ENCODE data around the gene TGFA. TPM values are rescaled to one million over a fixed set of nuclear protein-coding genes. Genes with fewer than 3 reads are reported as not detected.
A peak's percentile ranks its signal among the peaks of the same experiment; 100 is the strongest.

Gene TGFA
- total and polyA plus RNA-seq, 2 donors (not counting 1 experiment from before 2014, with no cell fraction given) = 0.06 TPM; not detected in 1

- Histone ChIP-seq H3K36me3 (ENCODE audit: control insufficient read depth, insufficient read depth, low read length) (no peaks in the 10 kb centered on the region), H3K27ac (ENCODE audit: insufficient read depth, low read length) (no peak overlapping the region), H4K20me1 (ENCODE audit: control insufficient read depth, extremely low read depth, insufficient read depth, low read length) (no peaks in the 10 kb centered on the region), H3K4me2 (ENCODE audit: extremely low read depth, insufficient read depth, low read length) (no peak overlapping the region), H3K79me2 (ENCODE audit: control insufficient read depth, insufficient read depth, low read length) (no peaks in the 10 kb centered on the region), H2AFZ (ENCODE audit: low read length) (no peak overlapping the region), H3K27me3 (ENCODE audit: control insufficient read depth, insufficient read depth, low read length) (peaks cover 4% of the 10 kb centered on the region), H3K4me3 (replicated peaks in 1 of 4; ENCODE audit: control extremely low read depth in 1 of 4, insufficient read depth in 1 of 4, low read depth in 3 of 4, low read length in 4 of 4) (no peak overlapping the region), H3K4me1 (ENCODE audit: control insufficient read depth, extremely low read depth, insufficient read depth, low read length) (no peaks in the 10 kb centered on the region), H3K9me3 (ENCODE audit: control insufficient read depth, insufficient read depth, low read depth, low read length) (no peaks in the 10 kb centered on the region), H3K9ac (ENCODE audit: insufficient read depth, low read length) (no peak overlapping the region)
- peak in 1 of 2 donors; percentile 68 for DNase-seq (ENCODE audit: low read depth in 2 of 2)
- no peak for TF ChIP-seq EZH2 (IDR thresholded peaks at IDR 0.05; ENCODE audit: low read length, missing control alignments)
- TF ChIP-seq, protein P1, sequence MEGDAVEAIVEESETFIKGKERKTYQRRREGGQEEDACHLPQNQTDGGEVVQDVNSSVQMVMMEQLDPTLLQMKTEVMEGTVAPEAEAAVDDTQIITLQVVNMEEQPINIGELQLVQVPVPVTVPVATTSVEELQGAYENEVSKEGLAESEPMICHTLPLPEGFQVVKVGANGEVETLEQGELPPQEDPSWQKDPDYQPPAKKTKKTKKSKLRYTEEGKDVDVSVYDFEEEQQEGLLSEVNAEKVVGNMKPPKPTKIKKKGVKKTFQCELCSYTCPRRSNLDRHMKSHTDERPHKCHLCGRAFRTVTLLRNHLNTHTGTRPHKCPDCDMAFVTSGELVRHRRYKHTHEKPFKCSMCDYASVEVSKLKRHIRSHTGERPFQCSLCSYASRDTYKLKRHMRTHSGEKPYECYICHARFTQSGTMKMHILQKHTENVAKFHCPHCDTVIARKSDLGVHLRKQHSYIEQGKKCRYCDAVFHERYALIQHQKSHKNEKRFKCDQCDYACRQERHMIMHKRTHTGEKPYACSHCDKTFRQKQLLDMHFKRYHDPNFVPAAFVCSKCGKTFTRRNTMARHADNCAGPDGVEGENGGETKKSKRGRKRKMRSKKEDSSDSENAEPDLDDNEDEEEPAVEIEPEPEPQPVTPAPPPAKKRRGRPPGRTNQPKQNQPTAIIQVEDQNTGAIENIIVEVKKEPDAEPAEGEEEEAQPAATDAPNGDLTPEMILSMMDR (conservative IDR thresholded peaks at IDR 0.05 in 1 of 2, IDR thresholded peaks at IDR 0.05 in 1 of 2; ENCODE audit: low read depth in 1 of 2, low read length in 2 of 2) = no peak
Observed at GRCh38 chr2:70570041-70570661, 16.5 kb upstream of the TGFA start.

DNA sequence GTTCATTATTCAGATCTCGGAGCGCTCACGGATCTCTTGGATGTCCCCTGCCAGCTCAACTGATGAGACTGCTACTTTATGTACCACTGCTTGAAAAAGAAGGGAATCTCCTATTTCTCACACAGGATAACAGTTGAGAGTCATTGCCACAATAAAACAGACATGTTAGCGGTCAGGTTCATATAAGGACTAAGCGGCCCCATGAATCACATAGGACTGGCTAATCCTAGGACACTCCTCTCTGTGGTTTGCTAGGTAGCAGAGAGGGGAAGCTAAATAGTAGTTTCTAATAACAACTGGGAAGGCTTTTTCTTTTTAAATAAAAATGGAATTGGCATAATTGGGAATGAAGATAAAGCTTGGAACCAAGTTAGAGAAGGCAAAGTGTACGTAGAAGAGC, 15.9 kb upstream of the TGFA start:
- TF ChIP-seq, protein P1 (conservative IDR thresholded peaks at IDR 0.05 in 1 of 2, IDR thresholded peaks at IDR 0.05 in 1 of 2; ENCODE audit: low read depth in 1 of 2, low read length in 2 of 2) = no peak
- H4K20me1 ChIP-seq (ENCODE audit: control insufficient read depth, extremely low read depth, insufficient read depth, low read length) = no peaks in the 10 kb centered on the region
- no peaks in the 10 kb centered on the region for H3K79me2 ChIP-seq (ENCODE audit: control insufficient read depth, insufficient read depth, low read length)
- no peak overlapping the region for H3K9ac ChIP-seq (ENCODE audit: insufficient read depth, low read length)
- H3K4me3 ChIP-seq (replicated peaks in 1 of 4; ENCODE audit: control extremely low read depth in 1 of 4, insufficient read depth in 1 of 4, low read depth in 3 of 4, low read length in 4 of 4) = no peak overlapping the region
- DNase-seq (ENCODE audit: low read depth in 2 of 2) = peak in 1 of 2 donors; percentile 7
- H3K27me3 ChIP-seq (ENCODE audit: control insufficient read depth, insufficient read depth, low read length) = peaks cover 4% of the 10 kb centered on the region
- no peaks in the 10 kb centered on the region for H3K9me3 ChIP-seq (ENCODE audit: control insufficient read depth, insufficient read depth, low read depth, low read length)
- no peak overlapping the region for H2AFZ ChIP-seq (ENCODE audit: low read length)
- no peaks in the 10 kb centered on the region for H3K4me1 ChIP-seq (ENCODE audit: control insufficient read depth, extremely low read depth, insufficient read depth, low read length)
- H3K4me2 ChIP-seq (ENCODE audit: extremely low read depth, insufficient read depth, low read length) = no peak overlapping the region
- H3K27ac ChIP-seq (ENCODE audit: insufficient read depth, low read length) = no peak overlapping the region
- no peaks in the 10 kb centered on the region for H3K36me3 ChIP-seq (ENCODE audit: control insufficient read depth, insufficient read depth, low read length)

DNA sequence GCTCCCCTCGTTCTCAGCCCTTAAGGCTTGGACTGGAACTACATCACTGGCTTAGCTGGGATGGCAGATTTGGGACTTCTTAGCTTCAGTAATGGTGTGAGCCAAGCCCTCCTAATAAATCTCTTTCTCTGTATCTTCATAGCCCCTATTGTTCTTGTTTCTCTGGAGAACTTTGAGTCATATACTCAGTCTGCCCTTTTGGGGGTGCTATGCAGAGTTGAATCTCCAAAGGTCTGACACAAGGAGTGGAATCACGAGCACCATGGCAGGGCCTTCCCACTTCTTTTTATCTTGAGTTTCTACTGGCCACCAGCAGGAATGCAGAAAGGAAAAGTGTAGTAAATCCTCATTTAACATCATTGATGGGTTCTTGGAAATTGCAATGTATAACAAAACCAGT, 13.3 kb upstream of the TGFA start:
- H3K4me2 ChIP-seq (ENCODE audit: extremely low read depth, insufficient read depth, low read length) = no peak overlapping the region
- H3K36me3 ChIP-seq (ENCODE audit: control insufficient read depth, insufficient read depth, low read length) = no peaks in the 10 kb centered on the region
- no peaks in the 10 kb centered on the region for H3K79me2 ChIP-seq (ENCODE audit: control insufficient read depth, insufficient read depth, low read length)
- H3K9me3 ChIP-seq (ENCODE audit: control insufficient read depth, insufficient read depth, low read depth, low read length) = no peaks in the 10 kb centered on the region
- no peak overlapping the region for H3K9ac ChIP-seq (ENCODE audit: insufficient read depth, low read length)
- no peak overlapping the region for H3K4me3 ChIP-seq (replicated peaks in 1 of 4; ENCODE audit: control extremely low read depth in 1 of 4, insufficient read depth in 1 of 4, low read depth in 3 of 4, low read length in 4 of 4)
- H2AFZ ChIP-seq (ENCODE audit: low read length) = no peak overlapping the region
- no peaks in the 10 kb centered on the region for H3K4me1 ChIP-seq (ENCODE audit: control insufficient read depth, extremely low read depth, insufficient read depth, low read length)
- DNase-seq (ENCODE audit: low read depth in 2 of 2) = no peak
- no peak overlapping the region for H3K27ac ChIP-seq (ENCODE audit: insufficient read depth, low read length)
- TF ChIP-seq, protein P1 (conservative IDR thresholded peaks at IDR 0.05 in 1 of 2, IDR thresholded peaks at IDR 0.05 in 1 of 2; ENCODE audit: low read depth in 1 of 2, low read length in 2 of 2) = no peak
- no peak for TF ChIP-seq EZH2 (IDR thresholded peaks at IDR 0.05; ENCODE audit: low read length, missing control alignments)
- no peaks in the 10 kb centered on the region for H4K20me1 ChIP-seq (ENCODE audit: control insufficient read depth, extremely low read depth, insufficient read depth, low read length)
- peaks cover 1% of the 10 kb centered on the region for H3K27me3 ChIP-seq (ENCODE audit: control insufficient read depth, insufficient read depth, low read length)

Measured in fibroblast of lung (primary cell).